B cell (primary cell): ENCODE data around the gene CCR1. TPM values are rescaled to one million over a fixed set of nuclear protein-coding genes. Genes with fewer than 3 reads are reported as not detected.

Source experiments
- ATAC-seq: fragments of 200-7000 bp; cut with Tn5 transposase; one replicate; pipeline ENCODE4 v1.10.0; 2021; ENCODE audit warnings: low read depth, mild to moderate bottlenecking, moderate number of reproducible peaks, moderate library complexity
- CTCF ChIA-PET: fragments of 350-600 bp; sonication (Branson Sonifier 250); formaldehyde crosslinking; loops from one replicate; lab custom pipeline; 2021; ENCODE audit warnings: antibody characterized with exemption, inconsistent platforms; lab: Charles Lee
- POLR2A ChIA-PET: fragments of 350-600 bp; sonication (Branson Sonifier 250); formaldehyde crosslinking; loops from one replicate; lab custom pipeline; 2021; ENCODE audit warnings: antibody characterized with exemption; lab: Charles Lee
- DNase-seq: peaks from one replicate; pipeline ENCODE4 v3.0.0; 2013
- H2AFZ ChIP-seq: 2 replicates; pipeline ENCODE4 v1.6.1; 2012; ENCODE audit warnings: mild to moderate bottlenecking, low read depth, low read length; ENCODE audit not compliant: insufficient read depth, poor library complexity, severe bottlenecking
- H3K27ac ChIP-seq, 2 donors: 1 replicate in 1 of 2; 2 replicates in 1 of 2; pipeline ENCODE4 v1.5.1; 2012 to 2013; ENCODE audit warnings: low read length in 2 of 2, mild to moderate bottlenecking in 2 of 2, moderate library complexity in 1 of 2
- H3K27me3 ChIP-seq, 4 experiments: fragments of 200-600 bp in 1 of 4; sonication (generic) in 1 of 4; replicated peaks in 1 of 4; 1 replicate in 2 of 4; 2 replicates in 2 of 4; pipeline versions ENCODE4 v1.6.1 to v1.7.0; 2013 to 2016; ENCODE audit warnings: low read length in 3 of 4, mild to moderate bottlenecking in 2 of 4, mixed read lengths in 1 of 4, moderate library complexity in 1 of 4; ENCODE audit not compliant: insufficient read depth in 4 of 4, control insufficient read depth in 3 of 4; ENCODE audit errors: control extremely low read depth in 1 of 4
- H3K36me3 ChIP-seq, 2 experiments: replicated peaks in 1 of 2; 1 replicate in 1 of 2; 2 replicates in 1 of 2; pipeline versions ENCODE4 v1.6.1 to v1.7.1; 2013; ENCODE audit warnings: low read length in 1 of 2; ENCODE audit not compliant: insufficient read depth in 2 of 2, control insufficient read depth in 1 of 2; ENCODE audit errors: control extremely low read depth in 1 of 2, extremely low read depth in 1 of 2
- H3K4me1 ChIP-seq, 2 donors: fragments of 200-600 bp in 1 of 2; sonication (generic) in 1 of 2; 1 replicate in 1 of 2; 2 replicates in 1 of 2; pipeline versions ENCODE4 v1.5.1 to v1.6.1; 2013 to 2017; ENCODE audit warnings: low read length in 2 of 2; ENCODE audit not compliant: control insufficient read depth in 2 of 2, insufficient read depth in 2 of 2
- H3K4me2 ChIP-seq: replicated peaks from 2 replicates; pipeline ENCODE3; 2012; ENCODE audit warnings: mild to moderate bottlenecking, low read depth, low read length; ENCODE audit not compliant: poor library complexity, severe bottlenecking
- H3K4me3 ChIP-seq, 5 experiments: fragments of 200-600 bp in 1 of 5; sonication (generic) in 1 of 5; 1 replicate in 3 of 5; 2 replicates in 2 of 5; pipeline versions ENCODE4 v1.5.1 to v1.7.0; 2011 to 2016; ENCODE audit warnings: low read length in 4 of 5, mild to moderate bottlenecking in 4 of 5, low read depth in 2 of 5, control low read depth in 1 of 5, moderate library complexity in 1 of 5; ENCODE audit not compliant: insufficient read depth in 1 of 5; ENCODE audit errors: control extremely low read depth in 1 of 5, extremely low read depth in 1 of 5
- H3K79me2 ChIP-seq: fragments of 200-600 bp; sonication (generic); one replicate; pipeline ENCODE4 v1.6.0; 2016; ENCODE audit warnings: low read length; ENCODE audit not compliant: control insufficient read depth, insufficient read depth
- H3K9ac ChIP-seq: fragments of 200-600 bp; sonication (generic); 2 replicates; pipeline ENCODE4 v1.6.1; 2017; ENCODE audit warnings: mild to moderate bottlenecking, low read length, moderate library complexity
- H3K9me3 ChIP-seq, 3 donors: one replicate each; pipeline versions ENCODE4 v1.6.1 to v1.7.1; 2013; ENCODE audit warnings: low read length in 2 of 3; ENCODE audit not compliant: control insufficient read depth in 2 of 3, insufficient read depth in 1 of 3; ENCODE audit errors: control extremely low read depth in 1 of 3
- H4K20me1 ChIP-seq: 2 replicates; pipeline ENCODE4 v1.6.0; 2012; ENCODE audit warnings: mild to moderate bottlenecking, low read length; ENCODE audit not compliant: insufficient read depth, control insufficient read depth, poor library complexity, severe bottlenecking
- H3K27ac Mint-ChIP-seq: one replicate; pipeline ENCODE4 v1.8.0; 2021; ENCODE audit warnings: mixed read lengths
- H3K27me3 Mint-ChIP-seq: one replicate; pipeline ENCODE4 v1.8.0; 2021; ENCODE audit warnings: mixed read lengths
- H3K4me1 Mint-ChIP-seq: one replicate; pipeline ENCODE4 v1.8.0; 2021; ENCODE audit warnings: mixed read lengths
- H3K4me3 Mint-ChIP-seq: one replicate; pipeline ENCODE4 v1.8.0; 2021; ENCODE audit warnings: mixed read lengths
- H3K9me3 Mint-ChIP-seq: one replicate; pipeline ENCODE4 v1.8.0; 2022; ENCODE audit warnings: mixed read lengths; ENCODE audit not compliant: insufficient read depth
- EZH2 ChIP-seq: IDR thresholded peaks from 2 replicates; pipeline ENCODE4 v1.6.1; 2012; ENCODE audit warnings: borderline replicate concordance, low read depth, mild to moderate bottlenecking, moderate library complexity, low read length; ENCODE audit not compliant: insufficient read depth, poor library complexity, severe bottlenecking
- WGBS: methylation state at CpG from one replicate; pipeline ENCODE4 v1.1.5; 2013; ENCODE audit warnings: missing lambda C conversion rate; ENCODE audit not compliant: insufficient coverage; 5-methylcytosine and 5-hydroxymethylcytosine counted together
- intact Hi-C: fragments of 100-400 bp; cut with micrococcal nuclease; formaldehyde crosslinking; loops from one replicate; pipeline ENCODE4 v1.10.0; 2022
- polyA plus RNA-seq: library from polyadenylated mRNA; depleted of rRNA; stranded (reverse); fragments of >200 nt; gene quantifications from 2 replicates; pipeline ENCODE4 v1.2.3, GENCODE V29; 2012
- total RNA-seq, 2 donors: library from RNA; stranded (reverse); fragments of 120-200 nt in 1 of 2; gene quantifications; 1 replicate in 1 of 2; 2 replicates in 1 of 2; pipeline versions ENCODE4 v1.2.3 to v1.2.4, GENCODE V29; 2013 to 2022
- TF ChIP-seq, protein P1 (sequence below): fragments of 200-600 bp; IDR thresholded peaks from one replicate; pipeline ENCODE4 v1.8.0; 2022; ENCODE audit warnings: antibody characterized with exemption, mild to moderate bottlenecking

Gene CCR1
- total and polyA plus RNA-seq, 2 donors (not counting 1 experiment from before 2014, with no cell fraction given) = 0.54 to 0.79 TPM

DNA sequence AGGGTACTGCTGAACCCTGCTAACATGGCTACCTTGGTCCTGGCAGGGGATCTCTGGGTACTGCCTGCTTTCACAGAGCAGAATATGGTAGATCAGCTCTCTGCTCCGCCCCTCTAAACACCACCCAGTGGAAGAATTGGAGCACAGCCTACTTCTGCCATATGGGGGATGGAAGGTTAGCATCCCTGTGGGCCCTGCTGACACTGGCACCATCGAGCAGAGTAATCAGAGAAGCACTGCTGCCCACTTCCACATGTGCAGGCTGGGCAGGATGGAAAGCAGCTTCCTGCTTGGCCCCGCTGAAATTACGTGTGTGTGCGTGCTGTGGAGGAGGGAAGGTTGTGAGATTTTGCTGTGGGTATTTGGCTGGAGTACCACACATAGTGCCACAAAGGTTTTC, 24.8 kb downstream of the CCR1 start:
- Histone ChIP-seq H3K36me3 (no peaks in the 10 kb centered on the region), H3K9me3 (no peaks in the 10 kb centered on the region), H3K4me1 (peaks cover 36% of the 10 kb centered on the region in 2 donors), H3K9ac (no peak overlapping the region), H3K27ac (no peak overlapping the region), H3K27me3 (no peaks in the 10 kb centered on the region), H3K4me3 (no peak overlapping the region), H2AFZ (no peak overlapping the region), H4K20me1 (no peaks in the 10 kb centered on the region), H3K4me2 (peak overlapping the region; percentile 16), H3K79me2 (no peaks in the 10 kb centered on the region)
- Mint-ChIP-seq H3K9me3 (no peaks in the 10 kb centered on the region), H3K27ac (peak overlapping the region; percentile 59), H3K27me3 (no peaks in the 10 kb centered on the region), H3K4me1 (peaks cover 50% of the 10 kb centered on the region), H3K4me3 (no peak overlapping the region)
- ATAC-seq (no peak), DNase-seq (peak; percentile 25)
- CTCF ChIA-PET = interaction anchor here (0.6 kb wide), 1 partner anchor 185 kb away, joined by 3 read pairs; no protein-coding TSS in a partner anchor
- WGBS = 13% methylated on average over 3 of the region's 5 CpGs
- TF ChIP-seq, protein P1, sequence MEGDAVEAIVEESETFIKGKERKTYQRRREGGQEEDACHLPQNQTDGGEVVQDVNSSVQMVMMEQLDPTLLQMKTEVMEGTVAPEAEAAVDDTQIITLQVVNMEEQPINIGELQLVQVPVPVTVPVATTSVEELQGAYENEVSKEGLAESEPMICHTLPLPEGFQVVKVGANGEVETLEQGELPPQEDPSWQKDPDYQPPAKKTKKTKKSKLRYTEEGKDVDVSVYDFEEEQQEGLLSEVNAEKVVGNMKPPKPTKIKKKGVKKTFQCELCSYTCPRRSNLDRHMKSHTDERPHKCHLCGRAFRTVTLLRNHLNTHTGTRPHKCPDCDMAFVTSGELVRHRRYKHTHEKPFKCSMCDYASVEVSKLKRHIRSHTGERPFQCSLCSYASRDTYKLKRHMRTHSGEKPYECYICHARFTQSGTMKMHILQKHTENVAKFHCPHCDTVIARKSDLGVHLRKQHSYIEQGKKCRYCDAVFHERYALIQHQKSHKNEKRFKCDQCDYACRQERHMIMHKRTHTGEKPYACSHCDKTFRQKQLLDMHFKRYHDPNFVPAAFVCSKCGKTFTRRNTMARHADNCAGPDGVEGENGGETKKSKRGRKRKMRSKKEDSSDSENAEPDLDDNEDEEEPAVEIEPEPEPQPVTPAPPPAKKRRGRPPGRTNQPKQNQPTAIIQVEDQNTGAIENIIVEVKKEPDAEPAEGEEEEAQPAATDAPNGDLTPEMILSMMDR = no peak
- TF ChIP-seq EZH2 = no peak
- intact Hi-C loops = no loop called here
- POLR2A ChIA-PET = no interaction called here

DNA sequence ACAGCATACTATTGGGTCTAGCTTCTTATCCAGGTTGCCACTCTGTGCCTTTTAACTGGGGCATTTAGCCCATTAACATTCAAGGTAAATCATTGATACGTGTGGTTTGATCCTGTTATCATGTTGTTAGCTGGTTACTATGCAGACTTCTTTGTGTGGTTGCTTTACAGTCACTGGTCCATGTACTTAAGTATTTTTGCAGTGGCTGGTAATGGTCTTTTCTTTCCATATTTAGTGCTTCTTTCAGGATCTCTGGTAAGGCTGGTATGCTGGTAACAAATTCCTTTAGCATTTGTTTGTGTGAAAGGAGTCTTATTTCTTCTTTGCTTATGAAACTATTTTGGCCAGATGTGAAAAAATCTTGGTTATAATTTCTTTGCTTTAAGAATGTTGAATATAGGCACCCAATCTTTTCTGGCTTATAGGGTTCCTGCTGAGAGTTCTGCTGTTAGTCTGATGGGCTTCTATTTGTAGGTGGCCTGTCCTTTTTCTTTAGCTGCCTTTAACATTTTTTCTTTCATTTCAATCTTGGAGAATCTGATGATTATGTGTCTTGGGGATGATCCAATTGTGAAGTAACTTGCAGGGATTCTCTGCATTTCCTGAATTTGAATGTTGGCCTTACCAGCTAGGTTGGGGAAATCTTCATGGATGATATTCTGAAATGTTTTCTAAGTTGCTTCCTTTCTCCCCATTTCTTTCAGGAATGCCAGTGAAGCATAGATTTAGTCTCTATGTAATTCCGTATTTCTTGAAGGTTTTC, 39.3 kb downstream of the CCR1 start:
- no CpG with 5 or more reads among the region's 2 CpGs for WGBS
- no peaks in the 10 kb centered on the region for H3K27me3 Mint-ChIP-seq
- intact Hi-C loops = no loop called here
- no peaks in the 10 kb centered on the region for H3K79me2 ChIP-seq
- no peak overlapping the region for H3K4me2 ChIP-seq
- H4K20me1 ChIP-seq = no peaks in the 10 kb centered on the region
- peaks cover 14% of the 10 kb centered on the region for H3K9me3 Mint-ChIP-seq
- no peak overlapping the region for H3K4me3 Mint-ChIP-seq
- H3K4me1 ChIP-seq = no peaks in the 10 kb centered on the region
- H3K27ac Mint-ChIP-seq = no peak overlapping the region
- no peaks in the 10 kb centered on the region for H3K36me3 ChIP-seq
- H3K27me3 ChIP-seq = peaks cover 0 to 2% (median 0%) of the 10 kb centered on the region in 4 experiments
- no peak overlapping the region for H3K27ac ChIP-seq
- ATAC-seq (no peak), DNase-seq (no peak)
- POLR2A ChIA-PET = no interaction called here
- H2AFZ ChIP-seq = no peak overlapping the region
- H3K4me1 Mint-ChIP-seq = no peaks in the 10 kb centered on the region
- CTCF ChIA-PET = no interaction called here
- H3K9ac ChIP-seq = no peak overlapping the region
- TF ChIP-seq EZH2 = no peak
- TF ChIP-seq, protein P1 = no peak
- no peak overlapping the region for H3K4me3 ChIP-seq
- peaks cover 1 to 12% (median 11%) of the 10 kb centered on the region in 3 donors for H3K9me3 ChIP-seq
